ENCODE results near the gene STAMBPL1. TPM values are rescaled to one million over a fixed set of nuclear protein-coding genes. Genes with fewer than 3 reads are reported as not detected.

The STAMBPL1 gene
- total RNA-seq, 1 donor, result 35.3 TPM

GRCh38 chr10:88843171-88843570, 36.9 kb upstream of the STAMBPL1 start:
- TF ChIP-seq CTCF (IDR thresholded peaks at IDR 0.05; ENCODE audit: insufficient read depth, low read length), result no peak
- no peak for DNase-seq (ENCODE audit: low read depth)
- no peak overlapping the region for H3K4me3 ChIP-seq (ENCODE audit: low read depth, low read length)

GRCh38 chr10:88848499-88848898, 31.5 kb upstream of the STAMBPL1 start:
- no peak overlapping the region for H3K4me3 ChIP-seq (ENCODE audit: low read depth, low read length)
- no peak for TF ChIP-seq CTCF (IDR thresholded peaks at IDR 0.05; ENCODE audit: insufficient read depth, low read length)
- DNase-seq (ENCODE audit: low read depth), result peak; percentile 78

- peak; percentile 14 for DNase-seq (ENCODE audit: low read depth)
- TF ChIP-seq CTCF (IDR thresholded peaks at IDR 0.05; ENCODE audit: insufficient read depth, low read length), result no peak
These were observed 30.8 kb upstream of the STAMBPL1 start for GRCh38 chr10:88849234-88849633.

GRCh38 chr10:88850712-88851111, 29.3 kb upstream of the STAMBPL1 start:
- DNase-seq (ENCODE audit: low read depth), result no peak
- no peak overlapping the region for H3K4me3 ChIP-seq (ENCODE audit: low read depth, low read length)
- no peak for TF ChIP-seq CTCF (IDR thresholded peaks at IDR 0.05; ENCODE audit: insufficient read depth, low read length)

More at GRCh38 chr10:88849234-88849633, 30.8 kb upstream of the STAMBPL1 start:
- no peak overlapping the region for H3K4me3 ChIP-seq (ENCODE audit: low read depth, low read length)

- no peak for TF ChIP-seq CTCF (IDR thresholded peaks at IDR 0.05; ENCODE audit: insufficient read depth, low read length)
- DNase-seq (ENCODE audit: low read depth), result peak; percentile 66
These were observed 28.3 kb upstream of the STAMBPL1 start, which contains the start of gene ANKRD22 for GRCh38 chr10:88851706-88852105. ANKRD22 (minus strand) TSS chr10:88851844; CDS start chr10:88851607, 237 bp downstream.

GRCh38 chr10:88852327-88852726, 27.7 kb upstream of the STAMBPL1 start:
- no peak for DNase-seq (ENCODE audit: low read depth)
- H3K4me3 ChIP-seq (ENCODE audit: low read depth, low read length), result no peak overlapping the region
- TF ChIP-seq CTCF (IDR thresholded peaks at IDR 0.05; ENCODE audit: insufficient read depth, low read length), result no peak

More at GRCh38 chr10:88851706-88852105, 28.3 kb upstream of the STAMBPL1 start, which contains the start of gene ANKRD22:
- H3K4me3 ChIP-seq (ENCODE audit: low read depth, low read length), result no peak within 1 kb of the TSS

Measured in fibroblast of the aortic adventitia (primary cell).